PC-9 (cell line): ENCODE results near the gene NTNG2. TPM values are rescaled to one million over a fixed set of nuclear protein-coding genes. Genes with fewer than 3 reads are reported as not detected.

Source experiments
- BruUV-seq: library from RNA; stranded (reverse); fragments of 400-500 nt; replicated peaks from 2 replicates; lab custom pipeline; 2021; lab: Mats Ljungman, UMichigan
- CTCF ChIA-PET: fragments of 300-600 bp; sonication (Branson Sonifier 250); formaldehyde crosslinking; loops from one replicate; lab custom pipeline; 2022; ENCODE audit warnings: antibody characterized with exemption; lab: Charles Lee
- POLR2A ChIA-PET: fragments of 300-600 bp; sonication (Branson Sonifier 250); formaldehyde crosslinking; loops from one replicate; lab custom pipeline; 2022; ENCODE audit warnings: antibody characterized with exemption; ENCODE audit not compliant: unreplicated experiment; lab: Charles Lee
- DNase-seq, 2 experiments: peaks; one replicate each; pipeline versions ENCODE4 v3.0.0 to v3.0.0-alpha.2; 2015 to 2022; ENCODE audit warnings: mixed read lengths in 1 of 2
- H2AFZ ChIP-seq: fragments of 200-600 bp; sonication (generic); 2 replicates; pipeline ENCODE4 v1.8.1; 2017; ENCODE audit warnings: antibody characterized with exemption
- H3F3A ChIP-seq: fragments of 200-600 bp; sonication (generic); 2 replicates; pipeline ENCODE4 v1.8.1; 2017; ENCODE audit warnings: antibody characterized with exemption, mild to moderate bottlenecking, low read depth; ENCODE audit not compliant: insufficient read depth
- H3K27ac ChIP-seq: fragments of 200-600 bp; sonication (generic); 2 replicates; pipeline ENCODE4 v1.6.1; 2016; ENCODE audit warnings: mixed run types
- H3K27me3 ChIP-seq: fragments of 200-600 bp; sonication (generic); 2 replicates; pipeline ENCODE4 v1.6.1; 2016; ENCODE audit warnings: low read depth, mixed run types; ENCODE audit not compliant: insufficient read depth
- H3K36me3 ChIP-seq: fragments of 200-600 bp; sonication (generic); 2 replicates; pipeline ENCODE4 v1.6.1; 2016; ENCODE audit warnings: low read depth, mixed run types
- H3K4me1 ChIP-seq: fragments of 200-600 bp; sonication (generic); replicated peaks from 2 replicates; pipeline ENCODE4 v1.6.1; 2016; ENCODE audit warnings: mixed run types; ENCODE audit not compliant: insufficient read depth
- H3K4me2 ChIP-seq: fragments of 200-600 bp; sonication (generic); 2 replicates; pipeline ENCODE4 v1.6.1; 2017; ENCODE audit warnings: mixed run types
- H3K4me3 ChIP-seq: fragments of 200-600 bp; sonication (generic); 2 replicates; pipeline ENCODE4 v1.6.1; 2016; ENCODE audit warnings: mixed run types
- H3K79me2 ChIP-seq: fragments of 200-600 bp; sonication (generic); 2 replicates; pipeline ENCODE4 v1.6.1; 2017; ENCODE audit warnings: low read depth, mixed run types
- H3K9me2 ChIP-seq: fragments of 200-600 bp; sonication (generic); 2 replicates; pipeline ENCODE4 v1.8.1; 2017; ENCODE audit warnings: mild to moderate bottlenecking; ENCODE audit not compliant: insufficient read depth
- H3K9me3 ChIP-seq: fragments of 200-600 bp; sonication (generic); 2 replicates; pipeline ENCODE4 v1.8.1; 2016; ENCODE audit warnings: low read depth; ENCODE audit not compliant: insufficient read depth
- H4K20me1 ChIP-seq: fragments of 200-600 bp; sonication (generic); 2 replicates; pipeline ENCODE4 v1.8.1; 2017; ENCODE audit not compliant: insufficient read depth
- EZH2 ChIP-seq: fragments of 200-600 bp; sonication (generic); IDR thresholded peaks from 2 replicates; pipeline ENCODE4 v1.8.0; 2017; ENCODE audit warnings: antibody characterized with exemption, low read depth
- intact Hi-C: fragments of 100-400 bp; cut with micrococcal nuclease; formaldehyde crosslinking; loops from one replicate; pipeline ENCODE4 v1.10.0; 2022; ENCODE audit not compliant: unreplicated experiment
- total RNA-seq: library from RNA; stranded (reverse); gene quantifications from 2 replicates; pipeline ENCODE4 v1.2.3, GENCODE V29; 2021
- TF ChIP-seq, protein P1 (sequence below): fragments of 200-600 bp; sonication (generic); conservative IDR thresholded peaks from 2 replicates; pipeline ENCODE4 v1.6.1; 2017; ENCODE audit warnings: mixed run types, antibody characterized with exemption, mild to moderate bottlenecking, moderate library complexity

NTNG2 gene
- total RNA-seq, 1 experiment from 2014 or later, result not detected

DNA sequence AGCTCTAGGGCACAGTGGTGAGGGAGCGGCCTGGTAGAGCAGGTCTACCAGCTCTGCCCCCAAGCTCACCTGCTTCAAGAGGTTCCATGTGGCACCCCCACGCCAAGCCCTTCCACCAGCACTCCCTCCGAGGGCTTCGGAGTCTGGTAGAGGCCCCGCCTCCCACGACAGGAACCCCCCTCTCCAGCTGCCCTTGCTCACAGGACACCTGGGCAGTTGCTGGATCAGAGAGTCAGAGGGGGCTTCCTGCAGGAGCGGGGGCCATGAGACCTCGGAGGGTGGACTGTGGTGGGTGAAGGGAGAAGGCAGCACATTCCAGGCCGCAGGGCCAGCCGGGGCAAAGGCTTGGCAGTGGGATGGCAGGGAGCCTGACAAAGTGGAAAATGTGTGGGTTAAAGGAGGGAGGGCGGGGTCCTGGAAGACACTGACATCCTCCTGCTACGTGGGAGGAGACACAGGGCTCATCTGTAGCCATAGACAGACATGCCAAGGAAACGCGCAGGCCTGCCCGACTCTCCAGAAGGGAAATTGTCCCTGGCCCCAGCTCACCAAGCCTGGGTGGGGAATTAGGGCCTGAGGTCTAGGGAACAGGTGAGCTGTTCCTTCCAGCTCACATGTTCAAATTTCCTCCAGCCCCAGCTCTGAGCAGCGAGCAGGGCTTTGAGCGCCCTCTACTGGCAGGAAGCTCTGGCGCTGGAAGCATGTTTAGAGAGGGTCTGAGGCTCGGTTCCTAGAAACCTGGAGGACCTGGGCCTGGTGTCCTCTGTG is 74.2 kb downstream of the NTNG2 start:
- no peak overlapping the region for H3K4me3 ChIP-seq
- no peaks in the 10 kb centered on the region for H3K36me3 ChIP-seq
- H3K79me2 ChIP-seq, result no peaks in the 10 kb centered on the region
- H2AFZ ChIP-seq, result no peak overlapping the region
- H3K9me3 ChIP-seq, result no peaks in the 10 kb centered on the region
- peaks cover 42% of the 10 kb centered on the region for H3K27me3 ChIP-seq
- ChIA-PET CTCF (interaction anchor here (0.5 to 1.6 kb wide), 11 partner anchors 9 to 679 kb away, joined by 3 to 16 read pairs (median 3); no protein-coding TSS in a partner anchor), POLR2A (interaction anchor here (0.7 kb wide), 1 partner anchor 273 kb away, joined by 4 read pairs; no protein-coding TSS in a partner anchor)
- BruUV-seq, result no TSS peak
- H3K4me2 ChIP-seq, result no peak overlapping the region
- no peak overlapping the region for H3K27ac ChIP-seq
- no peaks in the 10 kb centered on the region for H3F3A ChIP-seq
- intact Hi-C loops, result loop anchor here (1.0 to 10.0 kb wide), 4 partner anchors 65 to 474 kb away; no protein-coding TSS in a partner anchor
- H4K20me1 ChIP-seq, result no peaks in the 10 kb centered on the region; the same call in none of the 2 replicates
- no peak for TF ChIP-seq EZH2
- TF ChIP-seq, protein P1, sequence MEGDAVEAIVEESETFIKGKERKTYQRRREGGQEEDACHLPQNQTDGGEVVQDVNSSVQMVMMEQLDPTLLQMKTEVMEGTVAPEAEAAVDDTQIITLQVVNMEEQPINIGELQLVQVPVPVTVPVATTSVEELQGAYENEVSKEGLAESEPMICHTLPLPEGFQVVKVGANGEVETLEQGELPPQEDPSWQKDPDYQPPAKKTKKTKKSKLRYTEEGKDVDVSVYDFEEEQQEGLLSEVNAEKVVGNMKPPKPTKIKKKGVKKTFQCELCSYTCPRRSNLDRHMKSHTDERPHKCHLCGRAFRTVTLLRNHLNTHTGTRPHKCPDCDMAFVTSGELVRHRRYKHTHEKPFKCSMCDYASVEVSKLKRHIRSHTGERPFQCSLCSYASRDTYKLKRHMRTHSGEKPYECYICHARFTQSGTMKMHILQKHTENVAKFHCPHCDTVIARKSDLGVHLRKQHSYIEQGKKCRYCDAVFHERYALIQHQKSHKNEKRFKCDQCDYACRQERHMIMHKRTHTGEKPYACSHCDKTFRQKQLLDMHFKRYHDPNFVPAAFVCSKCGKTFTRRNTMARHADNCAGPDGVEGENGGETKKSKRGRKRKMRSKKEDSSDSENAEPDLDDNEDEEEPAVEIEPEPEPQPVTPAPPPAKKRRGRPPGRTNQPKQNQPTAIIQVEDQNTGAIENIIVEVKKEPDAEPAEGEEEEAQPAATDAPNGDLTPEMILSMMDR, result peak; percentile 93
- DNase-seq, result peak; percentile 59 to 77
- H3K9me2 ChIP-seq, result no peaks in the 10 kb centered on the region
- no peaks in the 10 kb centered on the region for H3K4me1 ChIP-seq

DNA sequence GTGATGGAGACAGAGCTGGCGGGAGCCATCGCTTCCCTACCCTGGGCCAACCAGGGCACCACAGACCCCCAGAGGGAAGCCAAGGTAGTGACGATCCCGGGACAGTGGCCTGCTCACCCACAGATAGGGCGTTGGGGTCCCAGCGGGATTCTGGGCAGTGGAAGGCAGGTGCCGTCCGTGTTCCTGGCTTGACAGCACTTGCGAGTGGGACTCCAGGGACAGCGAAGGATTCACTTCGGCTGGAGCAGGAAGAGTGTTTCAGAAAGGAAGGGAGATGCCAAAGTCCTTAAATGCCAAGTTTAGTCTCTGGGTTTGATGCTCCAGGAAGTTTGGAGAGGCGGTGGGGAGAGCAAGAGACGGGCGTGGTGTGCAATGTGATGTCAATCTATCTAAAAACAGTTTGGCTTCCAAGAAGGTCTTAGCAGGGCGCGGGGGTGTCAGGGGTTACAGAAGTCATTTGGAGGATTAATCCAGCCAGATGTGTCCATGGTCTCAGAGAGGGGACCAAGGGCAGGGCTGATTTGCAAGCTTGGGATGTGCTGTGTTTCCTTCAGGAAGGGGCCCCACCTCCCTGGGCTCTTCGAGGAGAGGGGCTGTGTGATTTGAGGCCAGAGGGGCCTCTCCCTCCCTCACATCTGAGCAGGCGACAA is 74.9 kb downstream of the NTNG2 start:
- H3K9me3 ChIP-seq, result no peaks in the 10 kb centered on the region
- H3K9me2 ChIP-seq, result no peaks in the 10 kb centered on the region
- no peak overlapping the region for H3K4me2 ChIP-seq
- POLR2A ChIA-PET, result interaction anchor here (0.7 kb wide), 1 partner anchor 274 kb away, joined by 4 read pairs; no protein-coding TSS in a partner anchor
- no peaks in the 10 kb centered on the region for H3K36me3 ChIP-seq
- H4K20me1 ChIP-seq, result no peaks in the 10 kb centered on the region; the same call in none of the 2 replicates
- no TSS peak for BruUV-seq
- CTCF ChIA-PET, result interaction anchor here (0.5 to 1.6 kb wide), 9 partner anchors 8 to 679 kb away, joined by 3 to 16 read pairs (median 3); no protein-coding TSS in a partner anchor
- H3F3A ChIP-seq, result no peaks in the 10 kb centered on the region
- no peaks in the 10 kb centered on the region for H3K4me1 ChIP-seq
- H3K27ac ChIP-seq, result no peak overlapping the region
- no peak overlapping the region for H3K4me3 ChIP-seq
- no peaks in the 10 kb centered on the region for H3K79me2 ChIP-seq
- TF ChIP-seq EZH2, result no peak
- TF ChIP-seq, protein P1, result peak; percentile 67
- intact Hi-C loops, result loop anchor here (1.0 to 10.0 kb wide), 4 partner anchors 66 to 474 kb away; no protein-coding TSS in a partner anchor
- no peak for DNase-seq
- H3K27me3 ChIP-seq, result peaks cover 35% of the 10 kb centered on the region
- H2AFZ ChIP-seq, result no peak overlapping the region

DNA sequence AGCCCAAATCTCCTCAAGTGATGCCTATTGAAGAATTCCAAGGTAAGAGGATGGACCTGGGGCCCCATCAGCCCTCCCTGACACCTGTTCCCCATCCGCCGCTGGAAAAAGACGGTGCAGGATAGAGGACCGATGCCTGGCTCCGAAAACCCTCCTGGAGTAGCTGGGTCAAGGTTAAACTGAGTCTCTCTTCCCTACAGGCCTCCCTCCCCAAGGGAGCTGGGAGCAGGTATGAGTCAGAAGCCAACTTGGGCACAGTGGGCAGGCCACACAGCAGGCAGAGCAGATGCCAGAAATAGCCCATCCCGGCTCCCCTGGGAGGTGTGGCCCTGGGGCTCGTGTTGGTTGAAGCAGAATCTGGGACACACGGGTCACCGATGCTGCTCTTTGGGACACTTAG is 75.6 kb downstream of the NTNG2 start:
- H3K27ac ChIP-seq, result no peak overlapping the region
- POLR2A ChIA-PET, result no interaction called here
- no peak for DNase-seq
- no peaks in the 10 kb centered on the region; the same call in none of the 2 replicates for H4K20me1 ChIP-seq
- H3K9me2 ChIP-seq, result no peaks in the 10 kb centered on the region
- no TSS peak for BruUV-seq
- no peaks in the 10 kb centered on the region for H3F3A ChIP-seq
- no peak overlapping the region for H3K4me3 ChIP-seq
- H3K4me1 ChIP-seq, result no peaks in the 10 kb centered on the region
- H3K4me2 ChIP-seq, result no peak overlapping the region
- no peaks in the 10 kb centered on the region for H3K9me3 ChIP-seq
- H2AFZ ChIP-seq, result no peak overlapping the region
- no peaks in the 10 kb centered on the region for H3K36me3 ChIP-seq
- CTCF ChIA-PET, result interaction anchor here (0.6 kb wide), 1 partner anchor 831 kb away, joined by 17 read pairs; no protein-coding TSS in a partner anchor
- intact Hi-C loops, result loop anchor here (2.0 to 10.0 kb wide), 3 partner anchors 67 to 403 kb away; no protein-coding TSS in a partner anchor
- no peak for TF ChIP-seq EZH2
- H3K79me2 ChIP-seq, result no peaks in the 10 kb centered on the region
- H3K27me3 ChIP-seq, result peaks cover 31% of the 10 kb centered on the region
